Fibroblast of lung (primary cell): ENCODE data around the gene KIF16B. TPM values are rescaled to one million over a fixed set of nuclear protein-coding genes. Genes with fewer than 3 reads are reported as not detected.

ENCODE experiments used
- DNase-seq, 2 donors: peaks; one replicate each; pipeline versions ENCODE4 v3.0.0 to v3.0.0-alpha.2; 2010; ENCODE audit warnings: low read depth in 2 of 2
- H2AFZ ChIP-seq: 2 replicates; pipeline ENCODE4 v1.5.1; 2012; ENCODE audit warnings: low read length, control low read depth, inconsistent platforms
- H3K27ac ChIP-seq: 2 replicates; pipeline ENCODE4 v1.5.1; 2011; ENCODE audit warnings: low read length, control low read depth; ENCODE audit not compliant: insufficient read depth
- H3K27me3 ChIP-seq: 2 replicates; pipeline ENCODE4 v1.5.1; 2011; ENCODE audit warnings: mild to moderate bottlenecking, low read length; ENCODE audit not compliant: control insufficient read depth, insufficient read depth
- H3K36me3 ChIP-seq: 2 replicates; pipeline ENCODE4 v1.5.1; 2011; ENCODE audit warnings: low read length; ENCODE audit not compliant: control insufficient read depth, insufficient read depth
- H3K4me1 ChIP-seq: 2 replicates; pipeline ENCODE4 v1.5.1; 2011; ENCODE audit warnings: low read length; ENCODE audit not compliant: control insufficient read depth, insufficient read depth; ENCODE audit errors: extremely low read depth
- H3K4me2 ChIP-seq: 2 replicates; pipeline ENCODE4 v1.5.1; 2011; ENCODE audit warnings: low read length, control low read depth; ENCODE audit not compliant: insufficient read depth; ENCODE audit errors: extremely low read depth
- H3K4me3 ChIP-seq, 4 experiments: fragments of 200-600 bp in 1 of 4; sonication (generic) in 1 of 4; replicated peaks in 1 of 4; 2 replicates each; pipeline ENCODE4 v1.5.1; 2011 to 2016; ENCODE audit warnings: low read length in 4 of 4, low read depth in 3 of 4, mild to moderate bottlenecking in 3 of 4, control low read depth in 2 of 4, inconsistent platforms in 1 of 4, mixed read lengths in 1 of 4; ENCODE audit not compliant: insufficient read depth in 1 of 4; ENCODE audit errors: control extremely low read depth in 1 of 4
- H3K79me2 ChIP-seq: 2 replicates; pipeline ENCODE4 v1.5.1; 2012; ENCODE audit warnings: mild to moderate bottlenecking, low read length, inconsistent platforms; ENCODE audit not compliant: control insufficient read depth, insufficient read depth
- H3K9ac ChIP-seq: 2 replicates; pipeline ENCODE4 v1.5.1; 2011; ENCODE audit warnings: mild to moderate bottlenecking, low read length, control low read depth; ENCODE audit not compliant: insufficient read depth
- H3K9me3 ChIP-seq: 2 replicates; pipeline ENCODE4 v1.5.1; 2012; ENCODE audit warnings: low read depth, low read length; ENCODE audit not compliant: control insufficient read depth, insufficient read depth
- H4K20me1 ChIP-seq: 2 replicates; pipeline ENCODE4 v1.5.1; 2011; ENCODE audit warnings: low read length; ENCODE audit not compliant: control insufficient read depth, insufficient read depth; ENCODE audit errors: extremely low read depth
- CTCF ChIP-seq, 2 donors: IDR thresholded peaks in 1 of 2; conservative IDR thresholded peaks in 1 of 2; 1 replicate in 1 of 2; 2 replicates in 1 of 2; pipeline ENCODE4 v1.5.1; 2011 to 2012; ENCODE audit warnings: low read length in 2 of 2, control low read depth in 1 of 2, inconsistent platforms in 1 of 2, low read depth in 1 of 2, mild to moderate bottlenecking in 1 of 2
- EZH2 ChIP-seq: IDR thresholded peaks from 2 replicates; pipeline ENCODE4 v1.5.1; 2012; ENCODE audit warnings: low read length, control low read depth, mild to moderate bottlenecking; ENCODE audit errors: missing control alignments
- polyA plus RNA-seq, 2 donors: library from polyadenylated mRNA; depleted of rRNA in 1 of 2; stranded (reverse) in 1 of 2; unstranded in 1 of 2; fragments of >200 nt; gene quantifications; 2 replicates each; pipeline ENCODE4 v1.2.1, GENCODE V29; 2011 to 2012; ENCODE audit warnings: missing spikeins in 1 of 2
- total RNA-seq: library from RNA; depleted of rRNA; stranded (reverse); fragments of >200 nt; gene quantifications from 2 replicates; pipeline ENCODE4 v1.2.1, GENCODE V29; 2014

KIF16B gene
- total and polyA plus RNA-seq, 2 donors (not counting 1 experiment from before 2014, with no cell fraction given), result 7.7 to 17.3 TPM

GRCh38 chr20:16488616-16489015 is 84.6 kb downstream of the KIF16B start:
- DNase-seq, result no peak
- H3K27ac ChIP-seq, result no peak overlapping the region
- H3K4me2 ChIP-seq, result no peak overlapping the region
- no peak overlapping the region for H3K4me3 ChIP-seq
- no peaks in the 10 kb centered on the region for H3K9me3 ChIP-seq
- H3K36me3 ChIP-seq, result no peaks in the 10 kb centered on the region
- TF ChIP-seq EZH2 (no peak), CTCF (conservative IDR thresholded peaks at IDR 0.05 in 1 of 2, IDR thresholded peaks at IDR 0.05 in 1 of 2; ENCODE audit: low read depth in 1 of 2, low read length in 2 of 2) (no peak)
- H3K9ac ChIP-seq, result no peak overlapping the region
- H3K4me1 ChIP-seq, result peaks cover 2% of the 10 kb centered on the region
- no peaks in the 10 kb centered on the region for H3K27me3 ChIP-seq
- no peaks in the 10 kb centered on the region for H4K20me1 ChIP-seq
- no peak overlapping the region for H2AFZ ChIP-seq
- no peaks in the 10 kb centered on the region for H3K79me2 ChIP-seq

- TF ChIP-seq EZH2, result no peak
- H4K20me1 ChIP-seq, result no peaks in the 10 kb centered on the region
- no peaks in the 10 kb centered on the region for H3K79me2 ChIP-seq
- peaks cover 2% of the 10 kb centered on the region for H3K4me1 ChIP-seq
- H3K4me2 ChIP-seq, result no peak overlapping the region
- no peaks in the 10 kb centered on the region for H3K27me3 ChIP-seq
- no peak overlapping the region for H3K9ac ChIP-seq
- H3K4me3 ChIP-seq, result no peak overlapping the region
- H2AFZ ChIP-seq, result no peak overlapping the region
- H3K27ac ChIP-seq, result no peak overlapping the region
- H3K36me3 ChIP-seq, result no peaks in the 10 kb centered on the region
- no peaks in the 10 kb centered on the region for H3K9me3 ChIP-seq
- no peak for DNase-seq
Observed at GRCh38 chr20:16488086-16488485, 85.2 kb downstream of the KIF16B start.

GRCh38 chr20:16486532-16486931 is 86.7 kb downstream of the KIF16B start:
- no peaks in the 10 kb centered on the region for H4K20me1 ChIP-seq
- no peaks in the 10 kb centered on the region for H3K9me3 ChIP-seq
- no peak overlapping the region for H3K27ac ChIP-seq
- H2AFZ ChIP-seq, result no peak overlapping the region
- H3K36me3 ChIP-seq, result no peaks in the 10 kb centered on the region
- H3K9ac ChIP-seq, result no peak overlapping the region
- H3K79me2 ChIP-seq, result no peaks in the 10 kb centered on the region
- peaks cover 2% of the 10 kb centered on the region for H3K4me1 ChIP-seq
- no peak for DNase-seq
- TF ChIP-seq CTCF (conservative IDR thresholded peaks at IDR 0.05 in 1 of 2, IDR thresholded peaks at IDR 0.05 in 1 of 2; ENCODE audit: low read depth in 1 of 2, low read length in 2 of 2), result no peak
- no peak for TF ChIP-seq EZH2
- no peak overlapping the region for H3K4me3 ChIP-seq
- H3K4me2 ChIP-seq, result no peak overlapping the region
- no peaks in the 10 kb centered on the region for H3K27me3 ChIP-seq
